ENCODE measurements around the gene GANAB.

GRCh38 chr11:62652161-62653006 lies 6.0 kb upstream of the GANAB start:
- TF ChIP-seq CTCF (IDR thresholded peaks at IDR 0.05) (no peak), POLR2A (IDR thresholded peaks at IDR 0.05) (no peak)

All from right lobe of liver (tissue), 4 donors.